IMR-90 (cell line): ENCODE data around the gene AMBRA1. TPM values are rescaled to one million over a fixed set of nuclear protein-coding genes. Genes with fewer than 3 reads are reported as not detected.
A peak's percentile ranks its signal among the peaks of the same experiment; 100 is the strongest.

Experiments used
- ATAC-seq: fragments of 200-7000 bp; cut with Tn5 transposase; 2 replicates; pipeline ENCODE4 v1.9.1; 2020; ENCODE audit warnings: low read depth, mild to moderate bottlenecking, moderate library complexity
- BruUV-seq: library from RNA; stranded (reverse); fragments of 400-500 nt; replicated peaks from 2 replicates; lab custom pipeline; 2021; lab: Mats Ljungman, UMichigan
- CTCF ChIA-PET: fragments of 300-600 bp; formaldehyde crosslinking; extraction: SDS; loops from one replicate; lab custom pipeline; 2021; ENCODE audit warnings: antibody characterized with exemption; lab: Yijun Ruan, JAX
- POLR2A ChIA-PET: fragments of 300-600 bp; sonication (Branson Sonifier 250); formaldehyde crosslinking; loops from one replicate; lab custom pipeline; 2022; ENCODE audit warnings: antibody characterized with exemption; ENCODE audit not compliant: unreplicated experiment; lab: Charles Lee
- DNase-seq: peaks from one replicate; pipeline ENCODE4 v3.0.0; 2013
- H2AFZ ChIP-seq: replicated peaks from 2 replicates; pipeline ENCODE3; 2013; ENCODE audit warnings: low read length, mild to moderate bottlenecking; ENCODE audit not compliant: poor library complexity
- H2AK5ac ChIP-seq: 2 replicates; pipeline ENCODE4 v1.6.1; 2013; ENCODE audit warnings: low read depth, low read length, inconsistent platforms
- H2AK9ac ChIP-seq: replicated peaks from 2 replicates; pipeline ENCODE3; 2013; ENCODE audit warnings: mild to moderate bottlenecking, low read depth, low read length, moderate library complexity; ENCODE audit not compliant: poor library complexity
- H2BK120ac ChIP-seq: 2 replicates; pipeline ENCODE4 v1.6.1; 2013; ENCODE audit warnings: low read depth, low read length, inconsistent platforms
- H2BK15ac ChIP-seq: 3 replicates; pipeline ENCODE4 v1.6.1; 2013; ENCODE audit warnings: low read depth, low read length, inconsistent platforms
- H2BK20ac ChIP-seq: 2 replicates; pipeline ENCODE4 v1.6.1; 2013; ENCODE audit warnings: low read depth, mild to moderate bottlenecking, inconsistent platforms, low read length, moderate library complexity
- H2BK5ac ChIP-seq: 2 replicates; pipeline ENCODE4 v1.6.1; 2013; ENCODE audit warnings: mild to moderate bottlenecking, low read depth, low read length, inconsistent platforms; ENCODE audit not compliant: poor library complexity, severe bottlenecking
- H3K14ac ChIP-seq: replicated peaks from 2 replicates; pipeline ENCODE4 v1.6.1; 2013; ENCODE audit warnings: low read depth, low read length, inconsistent platforms
- H3K18ac ChIP-seq: 2 replicates; pipeline ENCODE4 v1.6.1; 2013; ENCODE audit warnings: low read depth, low read length, control low read depth
- H3K23ac ChIP-seq: 2 replicates; pipeline ENCODE4 v1.6.1; 2013; ENCODE audit warnings: low read depth, low read length, inconsistent platforms
- H3K27ac ChIP-seq: 2 replicates; pipeline ENCODE4 v1.5.1; 2013; ENCODE audit warnings: mild to moderate bottlenecking, control low read depth, low read length; ENCODE audit not compliant: insufficient read depth
- H3K27me3 ChIP-seq: 2 replicates; pipeline ENCODE4 v1.6.1; 2013; ENCODE audit warnings: low read length; ENCODE audit not compliant: control insufficient read depth, insufficient read depth
- H3K36me3 ChIP-seq: 2 replicates; pipeline ENCODE4 v1.6.1; 2013; ENCODE audit warnings: low read length, mixed read lengths; ENCODE audit not compliant: control insufficient read depth, insufficient read depth
- H3K4ac ChIP-seq: 2 replicates; pipeline ENCODE4 v1.6.1; 2013; ENCODE audit warnings: low read depth, low read length, inconsistent platforms
- H3K4me1 ChIP-seq: 2 replicates; pipeline ENCODE4 v1.6.1; 2013; ENCODE audit warnings: low read length, mixed read lengths; ENCODE audit not compliant: control insufficient read depth, insufficient read depth
- H3K4me2 ChIP-seq: 2 replicates; pipeline ENCODE4 v1.6.1; 2013; ENCODE audit warnings: low read depth, mild to moderate bottlenecking, control low read depth, low read length, moderate library complexity
- H3K4me3 ChIP-seq: 2 replicates; pipeline ENCODE4 v1.5.1; 2013; ENCODE audit warnings: low read depth, mild to moderate bottlenecking, control low read depth, low read length, moderate library complexity; ENCODE audit not compliant: insufficient read depth
- H3K56ac ChIP-seq: 2 replicates; pipeline ENCODE4 v1.6.1; 2013; ENCODE audit warnings: low read length, inconsistent platforms; ENCODE audit not compliant: insufficient read depth; ENCODE audit errors: extremely low read depth
- H3K79me1 ChIP-seq, 2 experiments: 2 replicates each; pipeline ENCODE4 v1.6.1; 2013; ENCODE audit warnings: low read length in 2 of 2, inconsistent platforms in 1 of 2, low read depth in 1 of 2
- H3K9ac ChIP-seq: 2 replicates; pipeline ENCODE4 v1.6.1; 2013; ENCODE audit warnings: low read depth, low read length, control low read depth
- H3K9me1 ChIP-seq: 2 replicates; pipeline ENCODE4 v1.6.1; 2013; ENCODE audit warnings: low read length, inconsistent platforms; ENCODE audit not compliant: insufficient read depth
- H3K9me3 ChIP-seq: 2 replicates; pipeline ENCODE4 v1.6.1; 2013; ENCODE audit warnings: low read length; ENCODE audit not compliant: control insufficient read depth, insufficient read depth
- H4K20me1 ChIP-seq: 2 replicates; pipeline ENCODE4 v1.6.1; 2013; ENCODE audit warnings: low read length, inconsistent platforms; ENCODE audit not compliant: insufficient read depth
- H4K5ac ChIP-seq: 2 replicates; pipeline ENCODE4 v1.6.1; 2013; ENCODE audit warnings: mild to moderate bottlenecking, low read depth, low read length, control low read depth
- H4K8ac ChIP-seq, 2 experiments: 2 replicates each; pipeline ENCODE4 v1.6.1; 2013; ENCODE audit warnings: low read depth in 2 of 2, low read length in 2 of 2, control low read depth in 1 of 2, inconsistent platforms in 1 of 2
- H4K91ac ChIP-seq: 2 replicates; pipeline ENCODE4 v1.6.1; 2013; ENCODE audit warnings: low read depth, low read length, inconsistent platforms; ENCODE audit not compliant: insufficient read depth
- BHLHE40 ChIP-seq: fragments of 150-350 bp; IDR thresholded peaks from 2 replicates; pipeline ENCODE4 v1.6.1; 2016; ENCODE audit warnings: mild to moderate bottlenecking, low read depth, low read length
- CEBPB ChIP-seq: IDR thresholded peaks from 2 replicates; pipeline ENCODE4 v1.6.1; 2012; ENCODE audit warnings: low read depth, low read length, improper control_type of control experiment
- CHD1 ChIP-seq: IDR thresholded peaks from 2 replicates; pipeline ENCODE4 v1.6.1; 2012; ENCODE audit warnings: low read depth, low read length, improper control_type of control experiment
- MAFK ChIP-seq: IDR thresholded peaks from 2 replicates; pipeline ENCODE4 v1.6.1; 2012; ENCODE audit warnings: low read depth, low read length, improper control_type of control experiment
- MAZ ChIP-seq: IDR thresholded peaks from 2 replicates; pipeline ENCODE4 v1.6.1; 2012; ENCODE audit warnings: low read depth, mild to moderate bottlenecking, low read length, improper control_type of control experiment, moderate library complexity, borderline replicate concordance
- MXI1 ChIP-seq: IDR thresholded peaks from 2 replicates; pipeline ENCODE4 v1.6.1; 2012; ENCODE audit warnings: low read depth, mild to moderate bottlenecking, low read length, moderate library complexity, borderline replicate concordance
- NFE2L2 ChIP-seq: fragments of 150-350 bp; IDR thresholded peaks from 2 replicates; pipeline ENCODE4 v1.6.1; 2016; ENCODE audit warnings: low read depth, mild to moderate bottlenecking, low read length
- POLR2A ChIP-seq: IDR thresholded peaks from 2 replicates; pipeline ENCODE4 v1.6.1; 2012; ENCODE audit warnings: mild to moderate bottlenecking, low read depth, low read length
- RAD21 ChIP-seq: IDR thresholded peaks from 2 replicates; pipeline ENCODE4 v1.6.1; 2012; ENCODE audit warnings: low read length, improper control_type of control experiment
- RCOR1 ChIP-seq: IDR thresholded peaks from 2 replicates; pipeline ENCODE4 v1.6.1; 2012; ENCODE audit warnings: mild to moderate bottlenecking, low read length, improper control_type of control experiment; ENCODE audit not compliant: insufficient replicate concordance
- RFX5 ChIP-seq: IDR thresholded peaks from 2 replicates; pipeline ENCODE4 v1.8.0; 2012; ENCODE audit warnings: low read depth, mild to moderate bottlenecking, low read length, moderate library complexity
- SMC3 ChIP-seq: fragments of 150-350 bp; IDR thresholded peaks from 2 replicates; pipeline ENCODE4 v1.6.1; 2016; ENCODE audit warnings: low read depth, mild to moderate bottlenecking, antibody characterized with exemption, low read length, moderate library complexity
- WGBS, 2 experiments: methylation state at CpG; one replicate each; pipeline versions ENCODE4 v1.1.5 to v1.1.7; 2013; ENCODE audit warnings: missing lambda C conversion rate in 2 of 2; ENCODE audit not compliant: insufficient read length in 1 of 2; ENCODE audit errors: extremely low coverage in 2 of 2; 5-methylcytosine and 5-hydroxymethylcytosine counted together
- dilution Hi-C: fragments of 300-500 bp; cut with HindIII; formaldehyde crosslinking; loops from one replicate; pipeline ENCODE4 v1.14.3; 2018; ENCODE audit warnings: low sequenced_read_pairs; ENCODE audit not compliant: unreplicated experiment
- in situ Hi-C: fragments of 300-500 bp; cut with MboI; formaldehyde crosslinking; loops from 3 replicates; pipeline ENCODE4 v1.14.3; 2019; ENCODE audit warnings: low sequenced_read_pairs, inconsistent platforms, mixed read lengths
- intact Hi-C: fragments of 100-400 bp; cut with micrococcal nuclease; formaldehyde crosslinking; loops from 2 replicates; pipeline ENCODE4 v1.10.0; 2022
- polyA plus RNA-seq, 3 experiments: library from polyadenylated mRNA; depleted of rRNA; stranded (reverse); fragments of >200 nt; gene quantifications; 2 replicates each; pipeline ENCODE4 v1.2.3, GENCODE V29; 2012; ENCODE audit warnings: low replicate concordance in 1 of 3
- total RNA-seq: library from RNA; depleted of rRNA; stranded (reverse); fragments of >200 nt; gene quantifications from 2 replicates; pipeline ENCODE4 v1.2.3, GENCODE V29; 2012
- TF ChIP-seq, protein P1 (sequence below): fragments of 150-350 bp; IDR thresholded peaks from 2 replicates; pipeline ENCODE4 v1.6.1; 2016; ENCODE audit warnings: low read depth, mild to moderate bottlenecking, low read length, moderate library complexity, borderline replicate concordance
- TF ChIP-seq, protein P2 (sequence below): fragments of 150-350 bp; IDR thresholded peaks from 2 replicates; pipeline ENCODE4 v1.6.1; 2017; ENCODE audit warnings: mild to moderate bottlenecking, antibody characterized with exemption, low read length, low read depth
- TF ChIP-seq, protein P3 (sequence below): conservative IDR thresholded peaks from 2 replicates; pipeline ENCODE4 v1.5.1; 2012; ENCODE audit warnings: mild to moderate bottlenecking, low read depth, low read length, improper control_type of control experiment

AMBRA1 gene
- total and polyA plus RNA-seq, 2 of the 4 experiments (the other 2 are of a cell fraction), result 9.4 to 18.3 TPM

DNA sequence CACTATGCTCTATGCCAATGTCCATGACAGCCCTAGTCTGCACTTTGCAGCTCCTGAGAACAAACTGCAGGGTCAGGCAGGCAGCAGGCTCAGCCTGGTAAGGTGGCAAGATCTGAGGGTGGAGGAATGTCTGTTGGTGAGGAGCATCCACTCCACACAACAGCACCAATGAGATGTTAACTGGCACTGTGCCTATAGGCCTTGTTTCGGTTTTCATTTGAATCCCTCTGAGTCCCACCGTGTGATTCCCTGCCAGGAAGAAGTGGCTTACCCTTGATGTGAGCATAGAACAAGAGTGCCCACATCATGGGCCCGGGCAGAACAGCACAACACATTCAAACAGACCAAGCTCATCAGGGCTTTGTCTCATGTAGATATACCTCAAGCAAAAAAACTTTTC, 158.1 kb downstream of the AMBRA1 start:
- ChIA-PET CTCF (no interaction called here), POLR2A (no interaction called here)
- no peak overlapping the region for H3K4me3 ChIP-seq
- H3K4me1 ChIP-seq, result no peaks in the 10 kb centered on the region
- no peak overlapping the region for H2BK20ac ChIP-seq
- no peak overlapping the region for H3K23ac ChIP-seq
- H2AFZ ChIP-seq, result no peak overlapping the region
- H3K79me1 ChIP-seq, result peaks cover 0 to 6% of the 10 kb centered on the region in 2 experiments; a peak in 1 of 4 replicates
- H4K20me1 ChIP-seq, result peaks cover 9% of the 10 kb centered on the region; the same call in 1 of the 2 replicates
- peaks cover 8% of the 10 kb centered on the region for H3K9me1 ChIP-seq
- no peak for ATAC-seq
- no peak overlapping the region for H3K56ac ChIP-seq
- H2BK15ac ChIP-seq, result no peak overlapping the region
- no peak overlapping the region for H3K9ac ChIP-seq
- no peak overlapping the region for H2AK5ac ChIP-seq
- DNase-seq, result no peak
- H3K27me3 ChIP-seq, result no peaks in the 10 kb centered on the region
- peaks cover 24% of the 10 kb centered on the region for H3K36me3 ChIP-seq
- dilution Hi-C loops (no loop called here), intact Hi-C loops (no loop called here), in situ Hi-C loops (no loop called here)
- no peak overlapping the region for H4K91ac ChIP-seq
- no peak overlapping the region for H3K27ac ChIP-seq
- H3K9me3 ChIP-seq, result no peaks in the 10 kb centered on the region
- TF ChIP-seq MAFK (no peak), RAD21 (no peak), RCOR1 (no peak), BHLHE40 (no peak), CEBPB (no peak), MAZ (no peak), NFE2L2 (no peak), POLR2A (no peak), CHD1 (no peak), MXI1 (no peak), RFX5 (no peak), SMC3 (no peak)
- TF ChIP-seq, protein P1, sequence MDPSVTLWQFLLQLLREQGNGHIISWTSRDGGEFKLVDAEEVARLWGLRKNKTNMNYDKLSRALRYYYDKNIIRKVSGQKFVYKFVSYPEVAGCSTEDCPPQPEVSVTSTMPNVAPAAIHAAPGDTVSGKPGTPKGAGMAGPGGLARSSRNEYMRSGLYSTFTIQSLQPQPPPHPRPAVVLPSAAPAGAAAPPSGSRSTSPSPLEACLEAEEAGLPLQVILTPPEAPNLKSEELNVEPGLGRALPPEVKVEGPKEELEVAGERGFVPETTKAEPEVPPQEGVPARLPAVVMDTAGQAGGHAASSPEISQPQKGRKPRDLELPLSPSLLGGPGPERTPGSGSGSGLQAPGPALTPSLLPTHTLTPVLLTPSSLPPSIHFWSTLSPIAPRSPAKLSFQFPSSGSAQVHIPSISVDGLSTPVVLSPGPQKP, result no peak
- TF ChIP-seq, protein P2, sequence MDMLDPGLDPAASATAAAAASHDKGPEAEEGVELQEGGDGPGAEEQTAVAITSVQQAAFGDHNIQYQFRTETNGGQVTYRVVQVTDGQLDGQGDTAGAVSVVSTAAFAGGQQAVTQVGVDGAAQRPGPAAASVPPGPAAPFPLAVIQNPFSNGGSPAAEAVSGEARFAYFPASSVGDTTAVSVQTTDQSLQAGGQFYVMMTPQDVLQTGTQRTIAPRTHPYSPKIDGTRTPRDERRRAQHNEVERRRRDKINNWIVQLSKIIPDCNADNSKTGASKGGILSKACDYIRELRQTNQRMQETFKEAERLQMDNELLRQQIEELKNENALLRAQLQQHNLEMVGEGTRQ, result no peak
- TF ChIP-seq, protein P3, sequence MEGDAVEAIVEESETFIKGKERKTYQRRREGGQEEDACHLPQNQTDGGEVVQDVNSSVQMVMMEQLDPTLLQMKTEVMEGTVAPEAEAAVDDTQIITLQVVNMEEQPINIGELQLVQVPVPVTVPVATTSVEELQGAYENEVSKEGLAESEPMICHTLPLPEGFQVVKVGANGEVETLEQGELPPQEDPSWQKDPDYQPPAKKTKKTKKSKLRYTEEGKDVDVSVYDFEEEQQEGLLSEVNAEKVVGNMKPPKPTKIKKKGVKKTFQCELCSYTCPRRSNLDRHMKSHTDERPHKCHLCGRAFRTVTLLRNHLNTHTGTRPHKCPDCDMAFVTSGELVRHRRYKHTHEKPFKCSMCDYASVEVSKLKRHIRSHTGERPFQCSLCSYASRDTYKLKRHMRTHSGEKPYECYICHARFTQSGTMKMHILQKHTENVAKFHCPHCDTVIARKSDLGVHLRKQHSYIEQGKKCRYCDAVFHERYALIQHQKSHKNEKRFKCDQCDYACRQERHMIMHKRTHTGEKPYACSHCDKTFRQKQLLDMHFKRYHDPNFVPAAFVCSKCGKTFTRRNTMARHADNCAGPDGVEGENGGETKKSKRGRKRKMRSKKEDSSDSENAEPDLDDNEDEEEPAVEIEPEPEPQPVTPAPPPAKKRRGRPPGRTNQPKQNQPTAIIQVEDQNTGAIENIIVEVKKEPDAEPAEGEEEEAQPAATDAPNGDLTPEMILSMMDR, result no peak
- 0 out of 2 replicates have a peak overlapping the region, but pooled peaks have one; percentile 14 for H3K14ac ChIP-seq
- no peak overlapping the region for H2BK5ac ChIP-seq
- no peak overlapping the region for H2BK120ac ChIP-seq
- no TSS peak for BruUV-seq
- no peak overlapping the region for H2AK9ac ChIP-seq
- H4K5ac ChIP-seq, result no peak overlapping the region
- no CpG with 5 or more reads among the region's 3 CpGs for WGBS, 2 experiments
- H4K8ac ChIP-seq, result no peak overlapping the region
- H3K4me2 ChIP-seq, result no peak overlapping the region
- H3K4ac ChIP-seq, result no peak overlapping the region
- H3K18ac ChIP-seq, result no peak overlapping the region
